NCI-H524 treated with DMSO at 0.1 percent for 48 hours (cell line): ENCODE results near the gene MOGAT3.

ENCODE experiments used
- DNase-seq: peaks from one replicate; lab custom pipeline; 2025; lab: John Stamatoyannopoulos, UW

MOGAT3 gene, protein sequence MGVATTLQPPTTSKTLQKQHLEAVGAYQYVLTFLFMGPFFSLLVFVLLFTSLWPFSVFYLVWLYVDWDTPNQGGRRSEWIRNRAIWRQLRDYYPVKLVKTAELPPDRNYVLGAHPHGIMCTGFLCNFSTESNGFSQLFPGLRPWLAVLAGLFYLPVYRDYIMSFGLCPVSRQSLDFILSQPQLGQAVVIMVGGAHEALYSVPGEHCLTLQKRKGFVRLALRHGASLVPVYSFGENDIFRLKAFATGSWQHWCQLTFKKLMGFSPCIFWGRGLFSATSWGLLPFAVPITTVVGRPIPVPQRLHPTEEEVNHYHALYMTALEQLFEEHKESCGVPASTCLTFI

DNA sequence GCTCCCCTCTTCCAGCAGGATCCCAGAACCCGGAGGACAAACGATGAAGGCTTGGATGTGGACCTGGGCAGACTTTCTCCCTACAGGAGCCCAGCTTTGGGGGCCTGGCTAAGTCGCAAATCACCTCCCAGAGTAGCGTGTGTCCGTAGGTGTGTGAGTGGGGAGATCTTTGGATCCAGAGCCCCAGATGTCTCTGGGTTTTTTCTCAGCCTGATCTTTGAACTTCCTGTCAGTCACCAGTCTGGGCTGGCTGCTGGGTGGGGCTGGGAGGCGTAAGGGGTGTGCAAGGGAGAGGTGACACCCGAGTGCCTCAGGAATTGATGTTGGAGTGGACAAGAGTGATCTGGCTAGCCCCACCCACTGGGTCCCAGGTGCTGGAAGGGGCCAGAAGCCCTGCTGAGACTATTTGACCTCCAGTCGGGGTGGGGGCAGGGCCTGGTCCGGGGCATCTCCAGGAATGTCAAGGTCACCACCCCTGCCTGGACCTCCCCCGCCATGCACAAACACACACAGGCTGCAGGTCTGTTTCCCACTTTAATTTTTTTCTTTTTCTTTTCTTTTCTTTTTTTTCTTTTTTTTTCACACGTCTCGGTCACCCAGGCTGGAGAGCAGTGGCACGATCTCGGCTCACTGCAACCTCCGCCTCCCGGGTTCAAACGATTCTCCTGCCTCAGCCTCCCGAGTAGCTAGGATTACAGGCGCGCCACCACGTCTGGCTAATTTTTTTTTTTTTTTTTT lies at the start of gene MOGAT3:
MOGAT3 (minus strand) TSS at position 175 of the 738 bp plus-strand sequence. CDS start 182 bp downstream, outside the sequence.
- DNase-seq: no peak

DNA sequence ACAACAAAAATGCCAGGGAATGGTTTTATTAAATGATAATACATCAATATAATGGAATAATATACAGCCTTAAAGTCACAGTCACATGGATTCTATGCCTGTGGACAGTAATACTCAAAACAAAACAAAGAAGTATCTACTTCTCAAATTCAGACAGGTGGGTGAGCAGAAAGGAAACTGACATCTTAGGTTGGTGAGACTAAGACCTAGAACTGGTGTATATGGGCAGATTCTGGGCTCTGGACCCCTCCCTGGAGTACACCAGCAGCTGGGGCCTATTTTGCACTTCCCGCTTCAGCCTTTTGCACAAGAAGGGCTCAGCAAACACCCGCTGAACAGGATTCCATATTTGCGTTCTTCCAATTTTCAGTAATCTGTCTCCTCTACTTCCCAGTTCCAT lies 49.5 kb upstream of the MOGAT3 start:
- DNase-seq: no peak

DNA sequence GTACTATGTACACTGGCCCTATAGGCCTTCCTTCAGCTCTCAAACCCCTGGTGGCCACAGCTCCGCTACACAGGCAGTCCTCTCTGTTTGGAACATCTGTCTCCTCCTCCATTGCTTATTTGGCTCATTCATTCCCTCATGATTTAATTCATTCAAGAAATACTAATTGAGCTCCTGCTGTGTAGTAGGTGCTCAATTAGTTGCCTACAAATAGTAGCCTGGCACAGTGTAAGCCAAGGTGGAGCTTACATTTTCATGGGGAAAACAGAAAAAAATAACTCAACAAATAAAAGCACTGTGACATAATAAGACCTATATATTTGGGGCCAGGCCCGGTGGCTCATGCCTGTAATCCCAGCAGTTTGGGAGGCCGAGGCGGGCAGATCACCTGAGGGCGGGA lies 47.4 kb upstream of the MOGAT3 start:
- no peak for DNase-seq

DNA sequence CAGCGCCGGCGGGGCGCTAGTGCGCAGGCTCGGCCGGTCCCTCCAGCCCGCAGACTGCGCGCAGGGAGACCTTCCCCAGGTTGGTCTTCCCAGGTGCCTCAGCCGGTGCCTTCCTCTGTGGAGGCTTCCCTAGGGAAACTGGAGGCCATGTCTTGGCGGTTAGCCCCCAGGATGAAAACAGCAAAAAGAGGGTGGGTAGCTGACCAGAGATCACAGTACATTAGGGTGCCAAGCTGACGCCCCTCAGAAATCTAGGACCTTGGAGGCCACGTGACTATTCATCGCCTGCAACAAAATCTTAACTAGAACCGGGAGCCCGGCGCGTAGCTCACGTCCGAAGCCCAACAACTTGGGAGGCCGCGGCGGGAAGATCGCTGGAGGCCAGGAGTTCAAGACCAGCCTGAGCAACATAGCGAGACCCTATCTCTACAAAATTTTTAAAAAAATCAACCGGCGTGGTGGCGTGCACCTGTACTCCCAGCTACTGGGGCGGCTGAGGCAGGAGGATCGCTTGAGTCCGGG lies 44.4 kb upstream of the MOGAT3 start:
- DNase-seq: no peak

DNA sequence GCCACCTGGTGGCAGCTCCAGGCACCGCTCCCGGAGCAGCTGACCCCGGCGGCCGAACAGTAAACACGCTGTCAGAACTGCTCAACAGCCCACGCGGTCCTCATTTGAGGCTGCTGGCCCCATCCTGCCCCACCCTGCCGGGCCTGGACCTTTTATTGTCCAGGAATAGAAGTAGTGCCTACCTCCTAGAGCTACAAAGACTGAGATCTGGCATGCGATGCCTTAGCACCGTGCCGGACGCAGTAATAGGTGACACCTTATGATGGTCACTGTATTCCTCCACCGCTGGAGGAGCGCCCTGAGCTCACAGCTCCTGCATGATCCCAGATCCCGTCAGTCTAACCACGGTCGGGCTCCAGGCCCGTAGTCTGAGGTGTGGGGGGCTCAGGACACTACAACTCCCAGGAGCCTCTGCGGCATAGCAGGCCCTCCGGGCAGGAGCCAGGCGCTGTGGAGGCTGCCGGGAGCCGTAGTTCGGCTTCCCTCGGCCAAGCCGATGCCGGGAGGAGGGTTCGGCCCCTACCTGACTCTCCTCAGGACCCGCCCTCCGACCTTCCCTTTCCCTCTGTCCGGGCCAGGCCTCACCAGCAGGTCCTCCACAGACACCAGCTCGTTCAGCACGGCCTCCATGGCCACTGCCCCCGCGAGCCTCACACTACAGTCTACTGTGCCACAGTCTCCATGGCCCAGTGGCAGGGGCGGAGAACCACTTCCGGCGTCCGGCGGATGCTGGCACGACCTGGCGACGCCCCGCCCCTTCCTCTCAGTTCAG lies 43.7 kb upstream of the MOGAT3 start, which contains the start of gene FIS1:
FIS1 (minus strand) TSS at position 707 of the 772 bp plus-strand sequence; CDS start at position 630, 77 bp downstream.
- DNase-seq: peak; percentile 63

DNA sequence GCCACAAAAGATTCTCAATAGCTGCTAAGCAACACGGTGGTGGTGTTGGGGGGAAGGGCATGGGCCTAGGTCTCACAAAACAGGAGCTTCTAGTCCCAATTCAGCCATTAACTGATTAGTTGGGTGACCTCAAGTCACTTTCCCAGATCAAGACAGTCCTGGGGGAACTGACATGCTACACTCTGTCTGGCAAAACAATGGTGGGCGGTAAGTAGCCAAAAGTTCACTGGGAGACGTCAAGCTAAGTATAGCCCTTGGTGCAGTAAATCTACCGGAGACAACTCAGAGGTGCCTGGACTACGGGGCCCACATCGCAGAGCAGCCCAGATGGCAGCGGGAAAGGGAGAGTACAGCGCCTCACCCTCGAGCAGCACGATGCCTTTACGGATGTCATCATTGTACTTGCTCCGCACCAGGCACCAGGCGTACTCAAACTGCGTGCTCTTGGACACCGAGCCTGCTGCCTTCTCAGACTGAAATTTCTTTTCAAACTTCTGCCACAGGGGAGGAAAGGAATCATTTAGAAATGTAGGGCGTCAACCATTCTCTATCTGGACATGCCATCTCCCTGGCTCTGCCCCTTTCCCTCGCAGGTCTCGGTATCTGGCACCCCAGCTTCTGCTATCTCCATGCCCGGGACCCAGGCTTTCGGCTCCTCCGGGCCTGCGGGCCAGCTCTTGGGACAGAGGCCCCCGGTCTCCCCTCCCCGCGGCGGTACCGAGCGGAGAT lies 43.0 kb upstream of the MOGAT3 start:
- no peak for DNase-seq

DNA sequence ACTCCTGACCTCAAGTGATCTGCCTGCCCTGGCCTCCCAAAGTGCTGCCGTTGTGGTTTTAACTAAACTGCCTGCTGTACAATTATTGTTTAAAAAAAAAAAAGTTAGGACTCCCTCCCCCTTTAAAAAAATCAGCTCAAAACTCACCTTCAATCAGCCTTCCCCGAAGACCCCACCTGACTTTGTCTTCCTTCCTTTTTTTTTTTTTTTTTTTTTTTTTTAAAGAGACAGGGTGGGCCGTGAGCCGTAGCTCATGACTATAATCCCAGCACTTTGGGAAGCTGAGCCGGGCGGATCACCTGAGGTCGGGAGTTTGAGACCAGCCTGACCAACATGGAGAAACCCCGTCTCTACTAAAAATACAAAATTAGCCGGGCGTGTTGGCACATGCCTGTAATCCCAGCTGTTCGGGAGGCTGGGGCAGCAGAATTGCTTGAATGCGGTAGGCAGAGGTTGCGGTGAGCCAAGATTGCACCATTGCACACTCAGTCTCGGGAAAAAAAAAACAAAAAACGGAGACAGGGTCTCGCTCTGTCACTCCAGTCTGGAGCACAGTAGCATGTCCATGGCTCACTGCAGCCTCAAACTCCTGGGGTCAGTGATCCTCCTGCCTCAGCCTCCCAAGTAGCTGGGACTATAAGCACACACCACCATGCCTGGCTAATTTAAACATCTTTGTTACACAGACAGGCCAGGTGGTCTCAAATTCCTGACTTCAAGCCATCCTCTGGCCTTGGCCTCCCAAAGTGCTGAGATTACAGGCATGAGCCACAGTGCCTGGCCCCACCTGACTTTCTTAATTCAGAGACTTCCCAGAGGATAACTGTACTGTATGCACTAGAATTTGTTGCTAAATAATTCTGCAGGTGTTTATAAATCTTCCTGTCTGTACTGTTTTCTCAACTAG lies 40.9 kb upstream of the MOGAT3 start:
- DNase-seq: no peak

DNA sequence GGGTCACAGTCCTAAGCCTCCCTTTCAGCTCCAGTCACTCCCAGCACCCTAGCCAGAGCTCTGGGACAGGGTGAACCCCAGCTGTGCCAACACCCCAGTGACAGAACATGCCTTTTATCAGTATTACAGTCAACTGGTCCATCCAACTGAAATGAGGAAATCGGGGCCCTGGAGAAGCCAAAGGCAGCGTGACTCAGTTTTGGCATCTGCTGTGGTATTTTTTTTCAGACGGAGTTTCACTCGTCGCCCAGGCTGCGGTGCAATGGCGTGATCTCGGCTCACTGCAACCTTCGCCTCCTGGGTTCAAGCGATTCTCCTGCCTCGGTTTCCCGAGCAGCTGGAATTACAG lies 40.2 kb upstream of the MOGAT3 start:
- no peak for DNase-seq

DNA sequence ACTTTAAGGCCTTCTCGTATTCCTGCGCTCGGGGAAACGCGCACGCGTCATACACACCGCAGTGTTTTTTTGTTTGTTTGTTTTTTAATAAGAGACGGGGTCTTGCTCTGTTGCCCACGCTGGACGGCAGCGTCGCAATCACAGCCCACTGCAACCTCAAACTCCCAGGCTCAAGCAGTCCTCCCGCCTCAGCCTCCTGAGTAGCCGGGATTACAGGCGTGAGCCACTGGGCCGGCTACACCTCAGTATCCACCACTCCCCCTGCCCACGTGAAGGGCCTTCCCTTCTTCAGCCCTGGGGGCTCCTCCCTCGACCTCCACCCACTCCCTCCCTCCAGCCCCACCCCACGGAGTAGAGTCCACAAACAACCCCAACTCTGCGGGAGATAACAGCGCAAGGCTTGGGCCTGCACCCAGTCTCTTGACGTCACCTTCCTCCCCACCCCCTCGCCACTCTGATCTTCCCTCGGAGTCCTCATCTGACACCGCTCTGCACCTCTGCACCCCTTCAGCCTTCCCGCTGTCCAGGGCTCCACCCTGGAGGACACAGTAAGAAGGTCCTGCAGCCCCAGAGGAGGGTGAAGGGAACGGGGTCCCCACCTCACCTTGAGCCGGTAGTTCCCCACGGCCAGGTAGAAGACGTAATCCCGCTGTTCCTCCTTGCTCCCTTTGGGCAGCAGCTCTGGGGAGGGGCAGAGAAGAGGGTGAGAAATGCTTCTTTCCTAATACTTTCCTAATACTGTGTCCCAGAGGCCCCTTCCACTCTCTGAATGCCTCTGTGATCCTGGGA lies 39.6 kb upstream of the MOGAT3 start:
- no peak for DNase-seq

DNA sequence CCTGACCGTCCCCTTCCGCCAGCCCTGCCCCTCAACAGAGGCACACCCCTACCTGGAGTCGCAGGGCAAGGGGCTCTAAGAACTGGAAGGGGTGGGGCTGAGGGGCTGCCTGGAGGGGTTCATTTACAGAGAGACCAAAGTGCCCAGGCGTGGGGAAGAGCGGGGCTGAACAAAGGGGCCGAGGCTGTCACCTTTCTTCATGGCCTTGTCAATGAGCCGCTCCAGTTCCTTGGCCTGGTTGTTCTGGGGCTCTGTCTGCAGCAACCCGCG lies 39.0 kb upstream of the MOGAT3 start:
- no peak for DNase-seq

DNA sequence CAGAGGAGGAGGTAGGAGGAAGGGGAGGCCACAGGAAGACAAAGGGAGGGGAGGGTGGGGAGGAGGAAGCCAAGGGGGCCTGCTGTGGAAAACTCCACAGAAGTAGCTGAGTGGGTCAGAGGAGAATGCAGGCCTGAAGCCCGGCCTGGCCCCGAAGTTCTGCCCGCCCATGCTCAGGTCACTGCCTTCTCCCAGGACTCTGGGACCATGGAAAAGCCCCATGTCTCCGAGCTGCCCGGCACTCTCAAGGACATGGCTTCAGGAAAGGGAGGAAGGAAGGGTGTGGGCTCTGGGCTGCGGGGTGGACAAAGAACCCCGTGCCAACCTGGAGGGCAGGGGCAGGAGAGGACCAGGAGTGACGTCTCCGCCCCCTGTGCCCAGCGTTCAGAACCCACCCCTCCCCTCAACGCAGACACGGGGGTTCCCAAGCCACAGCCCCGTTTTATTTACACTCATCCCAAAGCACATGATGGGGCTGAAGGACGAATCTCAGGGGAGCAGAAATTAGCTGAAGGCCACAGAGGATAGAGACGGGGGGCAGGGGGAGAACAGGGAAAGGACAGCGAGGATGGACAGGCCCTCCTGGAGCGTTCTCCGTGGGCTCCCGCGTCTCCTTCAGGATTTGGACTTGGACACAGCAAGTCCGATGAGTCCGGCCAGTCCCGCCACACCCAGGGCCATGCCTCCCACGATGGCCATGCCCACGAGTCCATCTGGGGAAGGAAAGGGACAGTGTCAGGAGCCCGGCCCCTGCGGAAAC lies 38.5 kb upstream of the MOGAT3 start:
- no peak for DNase-seq

DNA sequence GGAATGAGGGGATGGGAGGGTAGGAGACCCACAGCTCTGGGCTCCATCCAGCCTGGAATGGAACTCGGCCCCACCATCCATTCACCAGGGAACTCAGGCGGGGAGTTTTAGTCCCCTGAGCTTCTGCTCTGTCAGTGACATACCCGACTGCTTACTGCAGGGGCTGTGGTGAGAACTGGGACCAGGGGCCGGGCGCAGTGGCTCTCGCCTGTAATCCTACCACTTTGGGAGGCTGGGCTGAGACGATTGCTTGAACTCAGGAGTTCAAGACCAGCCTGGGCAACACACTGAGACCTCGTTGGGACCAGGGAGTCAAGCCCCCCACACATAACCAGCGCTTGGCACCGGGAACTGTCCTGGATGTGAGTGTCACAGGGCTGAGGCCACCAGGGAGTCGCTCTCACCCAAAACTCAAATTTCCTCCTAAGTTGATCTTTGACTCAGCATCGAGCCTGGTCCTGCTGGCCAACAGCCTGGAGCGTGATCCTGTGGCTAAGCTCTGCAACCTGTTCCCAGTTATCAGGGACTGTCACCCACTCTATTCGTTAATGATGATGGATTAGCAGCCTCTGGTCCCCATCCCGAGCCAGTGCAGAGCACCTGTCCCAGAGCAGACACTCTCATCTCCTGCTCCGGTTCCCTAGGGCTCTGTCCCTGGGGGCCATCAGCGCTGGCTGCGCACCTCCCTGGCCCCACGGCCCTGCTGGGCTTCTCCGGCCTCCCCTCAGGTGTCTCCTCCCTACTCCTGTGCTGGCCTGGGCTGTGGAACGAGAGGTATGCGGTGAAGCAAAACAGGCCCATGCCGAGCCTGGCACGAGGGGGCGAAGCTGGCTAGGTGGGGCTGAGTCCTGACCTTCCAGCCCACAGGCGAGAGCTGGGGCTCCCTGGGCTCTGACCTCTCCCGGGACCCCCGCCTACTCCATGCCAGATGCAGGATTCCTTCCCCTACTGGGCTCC lies 37.7 kb upstream of the MOGAT3 start:
- no peak for DNase-seq

DNA sequence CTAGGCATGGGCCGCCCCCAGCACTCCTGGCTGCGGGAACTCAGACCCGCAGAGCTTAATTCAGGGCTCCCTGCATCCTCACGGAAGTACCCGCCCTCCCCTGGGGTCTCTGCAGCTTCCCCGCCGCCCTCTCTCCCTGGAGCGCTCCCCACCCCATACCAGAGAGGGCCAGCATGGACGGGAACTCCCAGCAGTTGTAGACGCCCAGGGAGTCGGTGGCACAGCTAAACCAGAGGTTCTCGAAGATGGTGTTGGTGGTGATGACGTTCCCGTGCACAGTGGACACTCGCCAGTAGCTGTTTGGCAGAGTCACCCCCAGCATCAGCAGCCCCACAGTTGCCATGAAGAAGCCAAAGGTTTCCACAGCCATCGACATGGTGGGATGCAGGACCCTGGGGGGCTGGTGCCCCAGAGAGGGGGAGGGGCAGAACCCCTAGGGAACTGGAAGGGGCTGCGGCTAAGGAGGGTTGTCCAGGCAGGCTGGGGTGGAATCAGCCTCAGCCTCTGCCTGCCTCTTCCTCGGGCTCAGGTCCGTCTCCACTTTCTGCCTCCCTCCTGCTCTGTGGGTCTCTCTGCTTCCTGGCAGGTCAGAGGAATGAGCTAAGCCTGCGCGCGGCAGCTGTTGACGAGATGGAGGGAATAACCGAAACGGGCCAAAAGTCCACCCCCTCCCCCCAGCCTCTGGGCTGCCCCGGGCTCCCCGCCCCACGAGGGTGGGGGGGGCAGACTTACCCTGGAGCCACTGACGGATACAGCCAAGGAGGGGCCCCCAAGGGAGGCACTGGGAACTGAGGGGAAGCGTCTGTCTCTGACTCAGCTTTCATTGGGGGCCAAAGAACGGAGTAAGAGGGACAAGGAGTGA lies 36.6 kb upstream of the MOGAT3 start, which contains the start of gene CLDN15:
CLDN15 (minus strand) TSS at position 597 of the 862 bp plus-strand sequence; CDS start at position 376, 221 bp downstream.
- no peak for DNase-seq

DNA sequence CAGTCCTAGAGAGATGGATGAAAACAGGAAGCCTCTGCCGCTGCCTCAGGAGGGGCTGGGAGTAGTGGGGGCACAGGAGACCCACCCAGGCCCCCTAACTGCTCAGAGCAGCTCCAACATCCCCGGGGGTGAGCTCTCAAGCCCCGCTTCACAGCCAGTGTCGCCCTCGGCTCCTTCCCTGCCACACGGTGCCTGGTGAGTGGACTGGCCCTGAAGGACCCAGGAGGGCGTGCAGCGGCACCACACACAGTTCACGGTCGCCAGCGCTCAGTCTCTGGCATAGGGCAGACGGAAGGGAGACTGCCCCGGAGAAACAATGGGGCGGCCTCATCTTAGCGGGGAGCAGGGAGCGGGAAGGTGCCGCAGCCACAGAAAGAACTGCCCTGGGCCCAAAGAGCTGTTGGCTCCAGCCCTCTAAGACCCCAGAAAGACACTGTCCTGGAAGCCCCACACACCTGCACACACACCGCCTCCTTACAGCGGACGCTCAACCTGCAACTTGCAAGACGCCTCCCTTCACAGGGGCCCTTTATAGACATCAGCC lies 35.5 kb upstream of the MOGAT3 start:
- no peak for DNase-seq

DNA sequence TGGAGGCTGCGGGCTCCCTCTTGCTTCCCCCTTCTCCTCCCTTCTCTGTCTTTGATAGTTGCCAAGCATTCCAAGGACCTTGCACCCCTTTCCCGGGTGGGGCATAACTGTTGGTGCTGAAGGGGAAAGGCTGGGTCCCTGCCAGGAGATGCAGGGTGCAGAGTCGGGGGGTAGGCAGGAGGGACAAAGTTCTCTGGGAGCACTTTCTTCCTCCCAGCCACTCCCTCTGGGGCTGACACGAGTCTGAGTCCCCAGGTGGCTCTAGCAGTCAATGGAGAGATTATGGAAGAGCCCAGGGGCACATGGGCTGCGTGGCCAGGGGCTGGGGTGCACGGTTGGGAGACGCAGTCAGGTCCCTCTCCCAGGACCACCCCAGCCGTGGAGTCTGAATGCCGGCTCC lies 34.7 kb upstream of the MOGAT3 start:
- no peak for DNase-seq

DNA sequence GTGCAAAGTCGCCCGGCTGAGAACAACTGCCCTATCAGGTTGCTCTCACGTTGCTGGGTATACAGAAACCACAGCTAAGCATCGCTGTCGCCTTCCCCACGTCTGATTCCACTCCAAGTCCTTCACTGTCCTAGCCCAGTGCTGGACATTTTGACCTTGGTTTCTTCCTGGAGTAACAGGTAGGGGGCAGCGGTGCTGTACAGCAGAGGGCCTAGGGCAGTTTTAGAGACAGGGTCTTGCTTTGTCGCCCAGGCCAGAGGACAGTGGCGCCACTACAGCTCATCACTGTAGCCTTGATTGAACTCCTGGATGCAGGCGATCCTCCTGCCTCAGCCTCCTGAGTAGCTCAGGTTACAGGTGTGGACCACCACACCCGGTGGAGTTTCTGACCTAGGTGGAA lies 34.2 kb upstream of the MOGAT3 start:
- no peak for DNase-seq

DNA sequence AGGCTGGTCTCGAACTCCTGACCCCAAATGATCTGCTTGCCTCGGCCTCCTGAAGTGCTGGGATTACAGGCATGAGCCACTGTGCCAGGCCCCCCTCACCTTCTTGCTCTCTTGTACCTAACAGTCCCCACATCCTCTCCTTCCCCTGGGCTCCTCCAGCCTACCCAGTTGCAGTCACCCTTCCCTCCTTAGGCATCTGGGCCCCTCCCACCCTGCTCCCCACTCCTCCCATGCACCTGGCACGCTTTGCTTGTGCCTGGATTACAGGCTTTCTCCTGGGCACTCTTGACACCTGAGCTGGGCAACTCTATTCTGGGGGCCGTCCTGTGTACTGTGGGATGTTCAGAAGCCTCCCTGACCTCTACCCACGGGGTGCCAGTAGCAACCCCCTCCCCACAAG lies 33.8 kb upstream of the MOGAT3 start:
- no peak for DNase-seq
